ENCODE results near the gene RAP2A.

RAP2A gene

GRCh38 chr13:97440598-97441170 lies 6.7 kb downstream of the RAP2A start:
- DNase-seq (ENCODE audit: extremely low read depth, low read depth), result no peak
- H3K4me3 ChIP-seq (replicated peaks; ENCODE audit: low read depth, low read length), result no peak overlapping the region
- no peak for TF ChIP-seq CTCF (IDR thresholded peaks at IDR 0.05; ENCODE audit: low read depth, low read length, missing control alignments)

- H3K4me3 ChIP-seq (replicated peaks; ENCODE audit: low read depth, low read length), result no peak overlapping the region
- no peak for DNase-seq (ENCODE audit: extremely low read depth, low read depth)
- TF ChIP-seq CTCF (IDR thresholded peaks at IDR 0.05; ENCODE audit: low read depth, low read length, missing control alignments), result no peak
Observed at GRCh38 chr13:97441368-97441767, 7.4 kb downstream of the RAP2A start.

- DNase-seq (ENCODE audit: extremely low read depth, low read depth), result no peak
- TF ChIP-seq CTCF (IDR thresholded peaks at IDR 0.05; ENCODE audit: low read depth, low read length, missing control alignments), result no peak
- no peak overlapping the region for H3K4me3 ChIP-seq (replicated peaks; ENCODE audit: low read depth, low read length)
Observed at GRCh38 chr13:97445522-97446187, 11.7 kb downstream of the RAP2A start.

- no peak overlapping the region for H3K4me3 ChIP-seq (replicated peaks; ENCODE audit: low read depth, low read length)
- TF ChIP-seq CTCF (IDR thresholded peaks at IDR 0.05; ENCODE audit: low read depth, low read length, missing control alignments), result no peak
- no peak for DNase-seq (ENCODE audit: extremely low read depth, low read depth)
Observed at GRCh38 chr13:97446448-97446847, 12.5 kb downstream of the RAP2A start.

- TF ChIP-seq CTCF (IDR thresholded peaks at IDR 0.05; ENCODE audit: low read depth, low read length, missing control alignments), result no peak
- DNase-seq (ENCODE audit: extremely low read depth, low read depth), result no peak
- H3K4me3 ChIP-seq (replicated peaks; ENCODE audit: low read depth, low read length), result no peak overlapping the region
Observed at GRCh38 chr13:97448503-97449251, 14.7 kb downstream of the RAP2A start.

- DNase-seq (ENCODE audit: extremely low read depth, low read depth), result no peak
- H3K4me3 ChIP-seq (replicated peaks; ENCODE audit: low read depth, low read length), result no peak overlapping the region
- no peak for TF ChIP-seq CTCF (IDR thresholded peaks at IDR 0.05; ENCODE audit: low read depth, low read length, missing control alignments)
Observed at GRCh38 chr13:97454699-97455098, 20.7 kb downstream of the RAP2A start.
